H1 (cell line): ENCODE results near the gene ACOT11. TPM values are rescaled to one million over a fixed set of nuclear protein-coding genes. Genes with fewer than 3 reads are reported as not detected.

Experiments used
- CTCF ChIA-PET: fragments of 300-600 bp; sonication (Branson Sonifier 250); formaldehyde crosslinking; loops from one replicate; lab custom pipeline; 2021; ENCODE audit not compliant: partially characterized antibody; lab: Charles Lee
- POLR2A ChIA-PET: fragments of 300-600 bp; sonication (Branson Sonifier 250); formaldehyde crosslinking; loops from one replicate; lab custom pipeline; 2021; ENCODE audit warnings: inconsistent platforms; ENCODE audit not compliant: partially characterized antibody; lab: Charles Lee
- DNase-seq, 2 experiments: peaks; one replicate each; pipeline versions ENCODE4 v3.0.0 to v3.0.0-alpha.2; 2010 to 2022; ENCODE audit warnings: low spot score in 2 of 2, low read depth in 1 of 2, mixed read lengths in 1 of 2
- FAIRE-seq: peaks from 2 replicates; lab custom pipeline; 2011; peaks lifted over from hg19 to GRCh38; lab: Jason Lieb, UNC
- H2AFZ ChIP-seq: 2 replicates; pipeline ENCODE4 v1.8.1; 2012; ENCODE audit warnings: low read length, inconsistent platforms
- H2AK5ac ChIP-seq: 2 replicates; pipeline ENCODE4 v1.6.1; 2013; ENCODE audit warnings: low read depth, low read length
- H2BK120ac ChIP-seq: replicated peaks from 2 replicates; pipeline ENCODE3; 2013; ENCODE audit warnings: low read depth, low read length, inconsistent platforms
- H2BK12ac ChIP-seq: 2 replicates; pipeline ENCODE4 v1.6.1; 2013; ENCODE audit warnings: low read depth, low read length
- H2BK15ac ChIP-seq: 2 replicates; pipeline ENCODE4 v1.6.1; 2013; ENCODE audit warnings: low read length
- H2BK20ac ChIP-seq: 2 replicates; pipeline ENCODE4 v1.6.1; 2013; ENCODE audit warnings: low read length
- H2BK5ac ChIP-seq: 2 replicates; pipeline ENCODE4 v1.6.1; 2013; ENCODE audit warnings: low read depth, low read length
- H3K14ac ChIP-seq: 2 replicates; pipeline ENCODE4 v1.6.1; 2013; ENCODE audit warnings: inconsistent platforms; ENCODE audit not compliant: insufficient read length
- H3K18ac ChIP-seq: 2 replicates; pipeline ENCODE4 v1.6.1; 2013; ENCODE audit warnings: low read length; ENCODE audit errors: extremely low read depth
- H3K23ac ChIP-seq: 2 replicates; pipeline ENCODE4 v1.6.1; 2013; ENCODE audit warnings: inconsistent platforms; ENCODE audit not compliant: insufficient read length
- H3K23me2 ChIP-seq: 2 replicates; pipeline ENCODE4 v1.6.1; 2013; ENCODE audit warnings: low read depth, low read length
- H3K27ac ChIP-seq: 2 replicates; pipeline ENCODE4 v1.6.1; 2011; ENCODE audit warnings: low read depth, low read length, inconsistent platforms
- H3K27me3 ChIP-seq, 4 experiments: replicated peaks in 1 of 4; 1 replicate in 1 of 4; 2 replicates in 3 of 4; pipeline versions ENCODE4 v1.6.1 to v1.8.1; 2011 to 2013; ENCODE audit warnings: low read length in 3 of 4, mild to moderate bottlenecking in 3 of 4, inconsistent platforms in 2 of 4, mixed read lengths in 2 of 4, moderate library complexity in 1 of 4; ENCODE audit not compliant: control insufficient read depth in 3 of 4, insufficient read depth in 3 of 4; ENCODE audit errors: extremely low read depth in 1 of 4
- H3K36me3 ChIP-seq, 4 experiments: 2 replicates each; pipeline versions ENCODE4 v1.6.1 to v1.8.1; 2011 to 2013; ENCODE audit warnings: mild to moderate bottlenecking in 4 of 4, low read length in 3 of 4, moderate library complexity in 2 of 4, control low read depth in 1 of 4, inconsistent platforms in 1 of 4; ENCODE audit not compliant: insufficient read depth in 4 of 4, control insufficient read depth in 2 of 4
- H3K4ac ChIP-seq: replicated peaks from 2 replicates; pipeline ENCODE3; 2013; ENCODE audit warnings: low read length, low read depth, mixed read lengths, inconsistent platforms; ENCODE audit not compliant: insufficient read length
- H3K4me1 ChIP-seq, 4 experiments: replicated peaks in 1 of 4; 1 replicate in 1 of 4; 2 replicates in 3 of 4; pipeline versions ENCODE4 v1.6.1 to v1.8.1; 2011 to 2013; ENCODE audit warnings: low read length in 3 of 4, inconsistent platforms in 2 of 4, mixed read lengths in 1 of 4; ENCODE audit not compliant: insufficient read depth in 4 of 4, control insufficient read depth in 3 of 4
- H3K4me2 ChIP-seq, 2 experiments: 2 replicates each; pipeline versions ENCODE4 v1.6.1 to v1.8.1; 2011 to 2013; ENCODE audit warnings: low read depth in 2 of 2, low read length in 2 of 2, control low read depth in 1 of 2, inconsistent platforms in 1 of 2, mild to moderate bottlenecking in 1 of 2; ENCODE audit not compliant: insufficient read depth in 1 of 2
- H3K4me3 ChIP-seq, 4 experiments: fragments of 200-600, 300-600 bp in 1 of 4; sonication (generic), shearing (Covaris generic), sonication (Bioruptor Twin) in 1 of 4; 2 replicates each; pipeline versions ENCODE4 v1.5.1 to v1.8.1; 2011 to 2016; ENCODE audit warnings: low read length in 4 of 4, low read depth in 3 of 4, control low read depth in 2 of 4, inconsistent platforms in 2 of 4, mild to moderate bottlenecking in 2 of 4, mixed read lengths in 1 of 4, moderate library complexity in 1 of 4; ENCODE audit not compliant: insufficient read depth in 2 of 4; ENCODE audit errors: extremely low read depth in 1 of 4
- H3K56ac ChIP-seq: replicated peaks from 2 replicates; pipeline ENCODE3; 2013; ENCODE audit warnings: low read depth, mild to moderate bottlenecking, mixed read lengths, low read length, inconsistent platforms; ENCODE audit not compliant: insufficient read length
- H3K79me1 ChIP-seq: 2 replicates; pipeline ENCODE4 v1.6.1; 2013; ENCODE audit warnings: low read depth, low read length, control low read depth
- H3K79me2 ChIP-seq, 2 experiments: 2 replicates each; pipeline versions ENCODE4 v1.6.1 to v1.8.1; 2012 to 2013; ENCODE audit warnings: low read length in 2 of 2, mild to moderate bottlenecking in 2 of 2, inconsistent platforms in 1 of 2; ENCODE audit not compliant: insufficient read depth in 2 of 2, control insufficient read depth in 1 of 2
- H3K9ac ChIP-seq, 4 experiments: replicated peaks in 1 of 4; 1 replicate in 1 of 4; 2 replicates in 3 of 4; pipeline versions ENCODE4 v1.6.1 to v1.8.1; 2011 to 2013; ENCODE audit warnings: low read depth in 3 of 4, low read length in 3 of 4, control low read depth in 2 of 4, mild to moderate bottlenecking in 2 of 4, moderate library complexity in 2 of 4, inconsistent platforms in 1 of 4; ENCODE audit errors: extremely low read depth in 1 of 4
- H3K9me3 ChIP-seq, 2 experiments: 2 replicates each; pipeline versions ENCODE4 v1.6.1 to v1.8.1; 2012 to 2013; ENCODE audit warnings: mild to moderate bottlenecking in 2 of 2, moderate library complexity in 2 of 2, control low read depth in 1 of 2, inconsistent platforms in 1 of 2, low read depth in 1 of 2, low read length in 1 of 2, mixed read lengths in 1 of 2; ENCODE audit not compliant: insufficient read depth in 2 of 2
- H4K20me1 ChIP-seq, 2 experiments: replicated peaks in 1 of 2; 2 replicates each; pipeline versions ENCODE3 to v1.8.1; 2011 to 2013; ENCODE audit warnings: inconsistent platforms in 2 of 2, low read length in 2 of 2, mild to moderate bottlenecking in 1 of 2; ENCODE audit not compliant: insufficient read depth in 2 of 2, control insufficient read depth in 1 of 2
- H4K5ac ChIP-seq: 2 replicates; pipeline ENCODE4 v1.6.1; 2013; ENCODE audit warnings: low read length, low read depth, mixed read lengths, inconsistent platforms; ENCODE audit not compliant: insufficient read length
- H4K8ac ChIP-seq: 2 replicates; pipeline ENCODE4 v1.8.0; 2013; ENCODE audit warnings: mild to moderate bottlenecking, moderate library complexity, low read length, inconsistent platforms; ENCODE audit not compliant: insufficient read depth; ENCODE audit errors: extremely low read depth
- H4K91ac ChIP-seq: replicated peaks from 2 replicates; pipeline ENCODE3; 2013; ENCODE audit warnings: low read length, mixed read lengths, inconsistent platforms; ENCODE audit not compliant: insufficient read length
- POU5F1 ChIP-seq: IDR thresholded peaks from 2 replicates; pipeline ENCODE4 v1.6.1; 2011; ENCODE audit warnings: low read depth, mild to moderate bottlenecking, low read length, moderate library complexity
- RAD21 ChIP-seq, 2 experiments: IDR thresholded peaks in 1 of 2; conservative IDR thresholded peaks in 1 of 2; 2 replicates each; pipeline ENCODE4 v1.6.1; 2011; ENCODE audit warnings: low read depth in 2 of 2, low read length in 2 of 2, improper control_type of control experiment in 1 of 2, inconsistent platforms in 1 of 2, mild to moderate bottlenecking in 1 of 2, moderate library complexity in 1 of 2
- RFX5 ChIP-seq: IDR thresholded peaks from 2 replicates; pipeline ENCODE4 v1.6.1; 2011; ENCODE audit warnings: low read depth, low read length, improper control_type of control experiment, borderline replicate concordance
- SIN3A ChIP-seq, 2 experiments: IDR thresholded peaks in 1 of 2; conservative IDR thresholded peaks in 1 of 2; 2 replicates each; pipeline ENCODE4 v1.6.1; 2011 to 2012; ENCODE audit warnings: low read length in 2 of 2, improper control_type of control experiment in 1 of 2, low read depth in 1 of 2, mild to moderate bottlenecking in 1 of 2
- SIRT6 ChIP-seq: IDR thresholded peaks from one replicate; pipeline ENCODE4 v1.7.1; 2012; ENCODE audit warnings: low read length, inconsistent platforms
- WGBS, 2 experiments: shearing (Covaris generic) in 1 of 2; methylation state at CpG; one replicate each; pipeline versions ENCODE4 v1.1.6 to v1.1.7; 2013 to 2015; ENCODE audit warnings: low lambda C conversion rate in 2 of 2, mixed read lengths in 2 of 2, inconsistent platforms in 1 of 2, low coverage in 1 of 2, missing lambda C conversion rate in 1 of 2; ENCODE audit not compliant: insufficient replicate concordance in 2 of 2, insufficient coverage in 1 of 2, insufficient read length in 1 of 2; ENCODE audit errors: extremely low coverage in 1 of 2, missing lambda C conversion rate in 1 of 2; 5-methylcytosine and 5-hydroxymethylcytosine counted together
- polyA plus RNA-seq, 7 experiments: library from polyadenylated mRNA; depleted of rRNA in 3 of 7; stranded (reverse) in 5 of 7; unstranded in 2 of 7; fragments of >200 nt in 5 of 7; fragments of 200-250 nt in 2 of 7; gene quantifications; 1 replicate in 5 of 7; 2 replicates in 1 of 7; 4 replicates in 1 of 7; pipeline versions ENCODE4 v1.2.1 to v1.2.3, GENCODE V29; 2011 to 2013; ENCODE audit warnings: missing spikeins in 2 of 7, mixed read lengths in 2 of 7
- total RNA-seq: library from RNA; stranded (reverse); fragmentation: NEBNext Ultra II Directional; extraction: Animal tissue kit (Norgen Biotek cat#: 25700); gene quantifications from 2 replicates; pipeline ENCODE4 v1.2.1, GENCODE V29; 2021
- TF ChIP-seq, protein P1 (sequence below), 3 experiments: IDR thresholded peaks; 1 replicate in 2 of 3; 2 replicates in 1 of 3; pipeline versions ENCODE4 v1.5.1 to v1.6.1; 2011; ENCODE audit warnings: low read length in 3 of 3, mild to moderate bottlenecking in 3 of 3, inconsistent platforms in 2 of 3, low read depth in 1 of 3, moderate library complexity in 1 of 3; ENCODE audit not compliant: insufficient read depth in 1 of 3; ENCODE audit errors: control extremely low read depth in 1 of 3

The ACOT11 gene
- total and polyA plus RNA-seq, 2 of the 8 experiments (the other 6 are each of a cell fraction or from before 2014, with no cell fraction given): 3.8 to 4.5 TPM

DNA sequence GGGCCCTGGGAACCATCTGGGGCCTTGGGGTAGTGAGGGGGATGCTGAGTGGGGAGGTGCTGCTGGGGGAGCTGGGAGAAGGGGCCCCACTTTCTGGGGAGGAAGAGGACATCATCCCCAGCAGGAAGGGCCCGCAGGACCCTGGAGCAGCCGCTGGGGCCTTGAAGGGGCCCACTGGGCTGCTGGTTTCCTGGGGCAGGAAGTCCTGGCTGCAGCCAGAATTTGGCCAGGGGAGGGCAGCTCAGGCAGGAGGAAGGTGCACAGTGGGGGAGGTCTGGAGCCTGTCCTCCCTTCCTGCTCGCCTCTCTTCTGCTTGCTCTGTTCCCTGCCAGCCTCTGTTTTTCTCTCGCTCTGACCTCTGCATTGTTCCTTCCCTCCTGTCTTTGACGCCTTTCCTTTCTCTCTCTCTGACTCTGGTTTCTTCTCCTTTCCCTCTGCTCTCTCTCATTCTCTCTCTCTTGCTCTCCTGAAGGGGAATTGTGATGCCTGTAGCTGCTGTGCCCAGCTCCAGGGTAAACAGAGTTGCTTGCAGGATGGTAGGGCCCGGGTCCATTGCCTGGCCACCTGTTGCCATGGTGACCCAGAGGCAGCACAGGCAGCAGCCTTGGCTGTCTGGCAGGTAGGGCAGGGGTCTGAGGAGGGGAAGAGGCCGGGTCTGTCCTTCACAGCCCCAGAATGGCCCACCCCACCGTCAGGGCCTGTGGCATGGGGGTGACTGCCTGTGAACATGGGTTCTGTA is 23.9 kb downstream of the ACOT11 start:
- Histone ChIP-seq H3K18ac (peak overlapping the region; percentile 90), H3K14ac (no peak overlapping the region), H3K9me3 (no peaks in the 10 kb centered on the region), H2BK5ac (peak overlapping the region; percentile 66; the same call in 1 of the 2 replicates), H3K9ac (no peak overlapping the region; a peak in 1 of 7 replicates), H3K4me2 (peak overlapping the region; percentile 52 to 53), H3K23me2 (0 out of 2 replicates have a peak, but pooled peaks cover 3% of the 10 kb centered on the region), H4K20me1 (no peaks in the 10 kb centered on the region), H2BK15ac (peak overlapping the region; percentile 13; the same call in 1 of the 2 replicates), H3K27ac (peak overlapping the region; percentile 19; the same call in 1 of the 2 replicates), H2BK20ac (peak overlapping the region; percentile 9; the same call in 1 of the 2 replicates), H3K4me1 (peaks cover 21 to 41% (median 29%) of the 10 kb centered on the region in 4 experiments), H3K56ac (no peak overlapping the region), H4K91ac (peak overlapping the region; percentile 83), H3K79me1 (no peaks in the 10 kb centered on the region), H4K5ac (no peak overlapping the region), H2AK5ac (peak overlapping the region; percentile 93; the same call in 1 of the 2 replicates), H3K23ac (no peak overlapping the region), H2AFZ (no peak overlapping the region), H3K4me3 (peak overlapping the region in 1 of 4 experiments; percentile 8; a peak in 1 of 8 replicates), H3K4ac (peak overlapping the region; percentile 32), H3K36me3 (no peaks in the 10 kb centered on the region), H4K8ac (no peak overlapping the region), H2BK12ac (peak overlapping the region; percentile 92; the same call in 1 of the 2 replicates), H3K79me2 (no peaks in the 10 kb centered on the region), H3K27me3 (no peaks in the 10 kb centered on the region), H2BK120ac (no peak overlapping the region)
- ChIA-PET CTCF (interaction anchor here (0.6 to 2.3 kb wide), 11 partner anchors 8 to 468 kb away, joined by 3 to 12 read pairs (median 3); partner anchors contain the start of gene ACOT11), POLR2A (interaction anchor here (1.2 to 1.3 kb wide), 3 partner anchors 9 to 29 kb away, joined by 3 read pairs; no protein-coding TSS in a partner anchor)
- FAIRE-seq (no peak), DNase-seq (no peak)
- 47% methylated on average over 5 of the region's 8 CpGs; no CpG with 5 or more reads in 1 of the 2 experiments for WGBS, 2 experiments
- TF ChIP-seq POU5F1 (no peak), RFX5 (no peak), SIRT6 (no peak), SIN3A (conservative IDR thresholded peaks at IDR 0.05 in 1 of 2, IDR thresholded peaks at IDR 0.05 in 1 of 2; ENCODE audit: low read depth in 1 of 2, low read length in 2 of 2) (no peak), RAD21 (IDR thresholded peaks at IDR 0.05 in 1 of 2, conservative IDR thresholded peaks at IDR 0.05 in 1 of 2; ENCODE audit: low read depth in 2 of 2, low read length in 2 of 2) (peak in 1 of 2 experiments; percentile 27; a peak in 1 of 4 replicates)
- TF ChIP-seq, protein P1, sequence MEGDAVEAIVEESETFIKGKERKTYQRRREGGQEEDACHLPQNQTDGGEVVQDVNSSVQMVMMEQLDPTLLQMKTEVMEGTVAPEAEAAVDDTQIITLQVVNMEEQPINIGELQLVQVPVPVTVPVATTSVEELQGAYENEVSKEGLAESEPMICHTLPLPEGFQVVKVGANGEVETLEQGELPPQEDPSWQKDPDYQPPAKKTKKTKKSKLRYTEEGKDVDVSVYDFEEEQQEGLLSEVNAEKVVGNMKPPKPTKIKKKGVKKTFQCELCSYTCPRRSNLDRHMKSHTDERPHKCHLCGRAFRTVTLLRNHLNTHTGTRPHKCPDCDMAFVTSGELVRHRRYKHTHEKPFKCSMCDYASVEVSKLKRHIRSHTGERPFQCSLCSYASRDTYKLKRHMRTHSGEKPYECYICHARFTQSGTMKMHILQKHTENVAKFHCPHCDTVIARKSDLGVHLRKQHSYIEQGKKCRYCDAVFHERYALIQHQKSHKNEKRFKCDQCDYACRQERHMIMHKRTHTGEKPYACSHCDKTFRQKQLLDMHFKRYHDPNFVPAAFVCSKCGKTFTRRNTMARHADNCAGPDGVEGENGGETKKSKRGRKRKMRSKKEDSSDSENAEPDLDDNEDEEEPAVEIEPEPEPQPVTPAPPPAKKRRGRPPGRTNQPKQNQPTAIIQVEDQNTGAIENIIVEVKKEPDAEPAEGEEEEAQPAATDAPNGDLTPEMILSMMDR (IDR thresholded peaks at IDR 0.05; ENCODE audit: control extremely low read depth in 1 of 3, insufficient read depth in 1 of 3, low read depth in 1 of 3, low read length in 3 of 3): peak in 1 of 3 experiments; percentile 18; a peak in 1 of 4 replicates
